Endometrial microvascular endothelial cells (primary cell): ENCODE measurements around the gene RAPGEF6. TPM values are rescaled to one million over a fixed set of nuclear protein-coding genes. Genes with fewer than 3 reads are reported as not detected.
"Not testable (repeated sequence)": the region's sequence is repeated elsewhere in the genome, so short reads cannot be mapped to it uniquely, and the experiment has no call there.

Source experiments
- in situ Hi-C: cut with HindIII; loops from 2 replicates; pipeline ENCODE4 v1.10.0; 2017; ENCODE audit warnings: low sequenced_read_pairs, low pct_unique_long_range_greater_than_20kb; ENCODE audit errors: inconsistent ontology term
- total RNA-seq: library from RNA; depleted of rRNA; stranded (reverse); fragments of >200 nt; gene quantifications from one replicate; pipeline ENCODE4 v1.2.3, GENCODE V29; 2015; ENCODE audit errors: inconsistent ontology term

RAPGEF6 gene
- total RNA-seq, result 7.7 TPM

GRCh38 chr5:131634996-131635683 lies at the start of gene RAPGEF6:
Gene RAPGEF6, minus strand, starts transcription at chr5:131635229. Its CDS starts 199 bp downstream, at chr5:131635030.
- in situ Hi-C loops, result no loop called here

- in situ Hi-C loops, result no loop called here
Measured at GRCh38 chr5:131684595-131684994, 49.6 kb upstream of the RAPGEF6 start.

- in situ Hi-C loops, result no loop called here
Measured at GRCh38 chr5:131684051-131684450, 49.0 kb upstream of the RAPGEF6 start.

- in situ Hi-C loops, result no loop called here
Measured at GRCh38 chr5:131682826-131683225, 47.8 kb upstream of the RAPGEF6 start.

- in situ Hi-C loops, result no loop called here
Measured at GRCh38 chr5:131682175-131682574, 47.1 kb upstream of the RAPGEF6 start.

DNA sequence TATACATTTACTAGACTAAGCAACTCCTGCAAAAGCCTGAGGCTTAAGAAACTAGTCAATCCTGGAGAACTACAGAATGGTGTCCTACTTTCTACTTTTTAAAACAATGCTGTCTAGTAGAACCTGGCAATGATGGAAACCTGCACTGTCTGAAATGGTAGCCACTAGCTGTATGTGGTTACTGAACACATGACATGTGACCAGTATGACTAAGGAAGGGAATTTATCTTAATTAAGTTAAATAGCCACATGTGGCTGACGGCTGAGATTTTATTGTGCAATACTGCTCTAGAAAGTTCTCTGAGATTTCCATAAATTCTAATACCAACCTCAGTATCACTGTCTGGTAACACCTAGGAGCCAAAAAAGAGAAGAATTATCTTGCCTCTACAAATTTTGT lies 44.9 kb upstream of the RAPGEF6 start:
- in situ Hi-C loops, result no loop called here

DNA sequence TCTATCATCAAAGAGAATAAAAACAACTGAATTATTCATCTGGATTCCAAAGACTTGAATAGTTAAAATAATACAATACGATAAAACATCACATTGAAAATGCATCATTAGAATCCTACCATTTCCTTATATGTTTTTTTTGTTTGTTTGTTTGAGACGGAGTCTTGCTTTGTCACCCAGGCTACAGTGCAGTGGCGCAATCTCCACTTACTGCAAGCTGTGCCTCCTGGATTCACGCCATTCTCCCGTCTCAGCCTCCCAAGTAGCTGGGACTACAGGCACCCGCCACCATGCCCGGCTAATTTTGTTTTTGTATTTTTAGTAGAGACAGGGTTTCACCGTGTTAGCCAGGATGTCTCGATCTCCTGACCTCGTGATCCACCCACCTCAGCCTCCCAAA lies 43.2 kb upstream of the RAPGEF6 start:
- in situ Hi-C loops, result not testable (repeated sequence)

DNA sequence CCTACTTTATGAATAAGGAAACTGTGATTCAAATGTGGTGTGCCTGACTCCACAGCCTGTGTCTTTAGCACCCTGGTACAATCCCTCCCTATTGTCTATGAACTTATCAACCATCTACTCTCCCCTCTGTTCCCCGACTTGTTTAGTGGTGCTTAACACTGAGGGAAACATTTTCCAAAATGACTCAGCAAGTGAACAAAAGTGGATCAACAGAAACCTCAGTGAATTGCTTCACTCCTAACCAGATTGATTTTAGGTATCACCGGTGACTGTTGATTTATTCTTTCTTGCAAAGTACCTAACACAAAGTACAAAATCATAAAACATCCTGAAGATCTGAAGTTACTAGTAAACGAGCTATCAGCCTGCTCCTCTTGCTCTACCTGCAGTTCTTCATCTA lies 42.1 kb upstream of the RAPGEF6 start:
- in situ Hi-C loops, result no loop called here

DNA sequence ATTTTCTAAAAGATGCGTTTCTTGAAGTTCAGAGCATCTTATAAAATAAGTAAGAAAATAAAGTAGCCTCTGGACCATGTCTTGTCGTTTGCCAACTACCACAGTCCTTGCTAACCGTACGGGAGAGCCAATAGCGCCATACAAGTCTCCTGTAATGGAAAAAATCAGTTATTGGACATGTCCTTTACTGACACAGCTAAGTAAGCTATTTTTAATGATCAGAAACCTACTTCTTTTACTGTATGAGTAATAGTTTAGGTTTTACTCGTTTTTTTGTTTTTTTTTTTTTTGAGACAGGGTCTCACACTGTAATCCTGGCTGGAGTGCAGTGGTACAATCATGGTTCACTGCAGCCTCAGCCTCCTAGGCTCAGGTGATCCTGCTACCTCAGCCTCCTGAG lies 37.7 kb upstream of the RAPGEF6 start:
- in situ Hi-C loops, result no loop called here

- in situ Hi-C loops, result no loop called here
Measured at GRCh38 chr5:131671994-131672655, 37.1 kb upstream of the RAPGEF6 start.

DNA sequence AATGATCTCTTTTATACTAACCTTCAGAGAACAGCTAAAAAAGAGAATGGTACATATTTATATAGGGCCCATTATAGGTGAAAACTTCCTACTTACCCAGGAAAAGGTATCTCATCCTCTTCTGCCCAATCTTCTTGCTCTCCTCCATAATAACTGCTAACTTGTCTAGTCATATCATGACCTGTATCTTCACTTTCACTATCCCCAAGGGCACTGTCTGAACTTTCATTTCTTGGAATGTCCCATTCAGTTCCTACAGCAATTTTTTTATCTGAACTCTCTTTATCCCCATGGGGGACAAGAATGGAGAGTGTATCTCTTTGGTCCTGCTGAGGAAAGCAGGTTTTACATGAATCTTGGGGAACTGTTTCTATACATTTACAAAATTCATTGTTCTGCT lies 36.4 kb upstream of the RAPGEF6 start:
- in situ Hi-C loops, result no loop called here

GRCh38 chr5:131664929-131665328 lies 29.9 kb upstream of the RAPGEF6 start:
- in situ Hi-C loops, result no loop called here

GRCh38 chr5:131661933-131662332 lies 26.9 kb upstream of the RAPGEF6 start:
- in situ Hi-C loops, result no loop called here

DNA sequence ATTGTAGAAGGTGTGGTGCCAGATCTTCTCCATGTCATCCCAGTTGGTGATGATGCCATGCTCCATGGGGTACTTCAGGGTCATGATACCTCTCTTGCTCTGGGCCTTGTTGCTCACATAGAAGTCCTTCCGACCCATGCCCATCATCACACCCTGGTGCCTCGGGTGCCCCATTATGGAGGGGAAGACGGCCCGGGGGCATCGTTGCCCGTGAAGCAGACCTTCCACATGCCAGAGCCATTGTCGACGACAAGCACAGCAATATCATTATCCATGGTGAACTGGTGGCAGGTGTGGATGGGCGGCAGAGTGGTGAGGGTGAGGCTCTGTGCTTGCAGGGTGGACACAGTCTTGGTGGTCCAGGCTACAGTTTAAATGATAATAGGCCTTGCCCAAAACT lies 24.8 kb upstream of the RAPGEF6 start:
- in situ Hi-C loops, result no loop called here

DNA sequence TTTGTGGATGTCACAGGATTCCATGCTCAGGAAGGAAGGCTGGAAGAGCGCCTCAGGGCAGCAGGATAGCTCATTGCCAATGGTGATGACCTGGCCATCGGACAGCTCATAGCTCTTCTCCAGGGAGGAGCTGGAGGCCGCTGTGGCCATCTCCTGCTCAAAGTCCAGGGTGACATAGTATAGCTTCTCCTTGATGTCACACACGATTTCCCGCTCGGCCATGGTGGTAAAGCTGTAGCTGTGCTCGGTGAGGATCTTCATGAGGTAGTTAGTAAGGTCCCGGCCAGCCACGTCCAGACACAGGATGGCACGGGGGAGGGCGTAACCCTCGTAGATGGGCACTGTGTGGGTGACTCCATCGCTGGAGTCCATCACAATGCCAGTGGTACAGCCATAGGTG lies 24.3 kb upstream of the RAPGEF6 start:
- in situ Hi-C loops, result no loop called here

- in situ Hi-C loops, result no loop called here
Measured at GRCh38 chr5:131654776-131655175, 19.7 kb upstream of the RAPGEF6 start.

DNA sequence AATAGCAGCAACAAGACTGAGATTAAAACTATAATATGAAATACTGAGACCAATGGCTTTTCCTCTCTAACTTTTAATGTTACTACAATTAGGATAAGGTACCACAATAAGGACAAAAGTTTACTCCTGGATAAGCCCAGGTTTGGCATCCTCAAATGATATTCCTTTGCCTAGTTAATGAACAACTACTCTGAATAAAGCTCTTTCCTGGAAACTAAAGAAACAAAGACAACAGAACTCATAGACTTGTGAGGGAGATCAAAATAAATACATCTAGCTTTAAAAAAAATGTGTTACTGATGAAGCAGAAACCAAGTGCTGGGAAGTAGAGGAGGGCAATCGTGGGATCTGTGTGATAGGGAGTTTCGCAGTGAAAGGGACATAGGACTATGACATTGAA lies 19.3 kb upstream of the RAPGEF6 start:
- in situ Hi-C loops, result no loop called here

DNA sequence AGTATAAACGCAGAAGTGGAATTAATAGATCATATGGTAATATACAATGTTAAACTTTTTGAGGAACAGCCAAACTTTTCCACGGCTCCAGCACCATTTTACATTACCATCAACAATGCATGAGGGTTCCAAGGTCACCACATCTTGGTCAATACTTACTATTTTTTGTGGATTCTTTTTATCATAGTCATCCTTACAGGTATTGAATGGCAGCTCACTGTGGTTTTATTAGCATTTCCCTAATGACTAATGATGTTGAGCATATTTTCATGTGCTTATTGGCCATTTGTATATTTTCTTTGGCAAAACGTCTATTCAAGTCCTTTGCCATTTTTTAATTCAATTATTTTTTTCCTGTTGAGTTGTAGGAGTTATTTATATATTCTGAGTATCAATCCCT lies 14.1 kb upstream of the RAPGEF6 start:
- in situ Hi-C loops, result no loop called here

DNA sequence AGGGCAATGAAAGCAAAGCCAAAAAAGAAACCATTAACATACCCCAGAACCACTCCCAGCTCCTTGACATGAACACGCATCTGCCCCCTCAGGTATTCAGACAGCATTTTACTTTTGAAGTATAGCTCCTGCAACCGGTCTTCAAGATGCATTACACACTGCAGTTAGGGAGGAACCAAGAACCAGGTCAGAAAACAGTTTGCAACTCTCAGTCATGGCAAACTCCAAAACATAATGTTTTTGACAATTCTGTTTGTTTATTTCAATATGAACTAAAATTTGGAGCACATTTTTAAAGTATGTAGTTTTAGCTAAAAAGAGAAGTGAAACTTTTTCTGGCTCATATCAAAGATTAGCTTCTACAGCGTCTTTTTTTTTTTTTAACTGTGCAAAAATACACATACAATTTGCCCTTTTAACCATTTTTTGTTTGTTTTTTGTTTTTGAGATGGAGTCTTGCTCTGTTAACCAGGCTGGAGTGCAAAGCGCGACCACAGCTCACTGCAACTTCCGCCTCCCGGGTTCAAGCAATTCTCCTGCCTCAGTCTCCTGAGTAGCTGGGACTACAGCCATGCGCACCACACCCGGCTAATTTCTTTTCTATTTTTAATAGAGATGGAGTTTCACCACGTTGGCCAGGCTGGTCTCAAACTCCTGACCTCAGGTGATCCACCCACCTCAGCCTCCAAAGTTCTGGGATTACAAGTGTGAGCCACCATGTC lies 12.2 kb upstream of the RAPGEF6 start:
- in situ Hi-C loops, result no loop called here

DNA sequence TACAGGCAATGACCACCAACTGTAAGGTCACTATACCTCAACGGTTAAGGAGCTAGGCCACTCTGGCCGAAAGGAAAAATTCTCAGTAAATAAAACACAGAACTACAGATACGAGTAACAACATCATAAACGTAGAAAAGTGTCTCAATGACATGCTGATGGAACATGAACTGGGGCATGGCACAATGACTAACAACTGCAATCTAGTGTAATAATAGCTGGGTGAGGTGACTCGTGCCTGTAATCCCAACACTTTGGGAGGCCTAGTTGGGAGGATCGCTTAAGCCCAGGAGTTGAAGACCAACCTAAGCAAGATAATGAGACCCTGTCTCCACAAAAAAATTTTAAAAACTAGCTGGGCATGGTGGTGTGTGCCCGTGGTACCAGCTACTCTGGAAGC lies 9.8 kb upstream of the RAPGEF6 start:
- in situ Hi-C loops, result no loop called here
